ENCODE measurements around the gene TDRD9.

The TDRD9 gene

DNA sequence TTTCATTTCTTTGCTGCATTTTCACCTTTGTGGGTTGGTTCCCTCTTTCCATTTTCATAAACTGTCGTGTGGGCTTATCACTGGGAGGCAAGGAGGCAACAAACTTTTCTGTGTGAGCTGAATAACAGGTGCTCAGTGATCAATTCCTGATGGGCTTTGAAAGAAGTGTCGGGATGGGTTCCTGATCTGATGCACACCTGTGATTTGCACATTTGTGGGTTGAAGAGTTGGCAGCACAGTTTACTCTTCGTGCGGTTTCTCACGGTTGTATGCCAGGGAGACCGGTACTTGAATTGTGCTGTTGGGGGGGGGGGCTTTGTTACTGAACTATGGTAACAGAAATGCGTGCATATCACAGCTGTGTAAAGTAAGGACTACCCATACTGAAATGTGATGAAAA is 141.3 kb downstream of the TDRD9 start:
- DNase-seq (ENCODE audit: extremely low read depth, insufficient read length): no peak
- H3K4me3 ChIP-seq (replicated peaks; ENCODE audit: low read depth, low read length): no peak overlapping the region
- H3K27me3 ChIP-seq (replicated peaks; ENCODE audit: control insufficient read depth, insufficient read depth, low read length): no peaks in the 10 kb centered on the region
- H3K36me3 ChIP-seq (ENCODE audit: control insufficient read depth, insufficient read depth, low read length): no peaks in the 10 kb centered on the region
- TF ChIP-seq, protein P1, sequence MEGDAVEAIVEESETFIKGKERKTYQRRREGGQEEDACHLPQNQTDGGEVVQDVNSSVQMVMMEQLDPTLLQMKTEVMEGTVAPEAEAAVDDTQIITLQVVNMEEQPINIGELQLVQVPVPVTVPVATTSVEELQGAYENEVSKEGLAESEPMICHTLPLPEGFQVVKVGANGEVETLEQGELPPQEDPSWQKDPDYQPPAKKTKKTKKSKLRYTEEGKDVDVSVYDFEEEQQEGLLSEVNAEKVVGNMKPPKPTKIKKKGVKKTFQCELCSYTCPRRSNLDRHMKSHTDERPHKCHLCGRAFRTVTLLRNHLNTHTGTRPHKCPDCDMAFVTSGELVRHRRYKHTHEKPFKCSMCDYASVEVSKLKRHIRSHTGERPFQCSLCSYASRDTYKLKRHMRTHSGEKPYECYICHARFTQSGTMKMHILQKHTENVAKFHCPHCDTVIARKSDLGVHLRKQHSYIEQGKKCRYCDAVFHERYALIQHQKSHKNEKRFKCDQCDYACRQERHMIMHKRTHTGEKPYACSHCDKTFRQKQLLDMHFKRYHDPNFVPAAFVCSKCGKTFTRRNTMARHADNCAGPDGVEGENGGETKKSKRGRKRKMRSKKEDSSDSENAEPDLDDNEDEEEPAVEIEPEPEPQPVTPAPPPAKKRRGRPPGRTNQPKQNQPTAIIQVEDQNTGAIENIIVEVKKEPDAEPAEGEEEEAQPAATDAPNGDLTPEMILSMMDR (IDR thresholded peaks at IDR 0.05; ENCODE audit: insufficient read depth, low read length, poor library complexity, severe bottlenecking): no peak

DNA sequence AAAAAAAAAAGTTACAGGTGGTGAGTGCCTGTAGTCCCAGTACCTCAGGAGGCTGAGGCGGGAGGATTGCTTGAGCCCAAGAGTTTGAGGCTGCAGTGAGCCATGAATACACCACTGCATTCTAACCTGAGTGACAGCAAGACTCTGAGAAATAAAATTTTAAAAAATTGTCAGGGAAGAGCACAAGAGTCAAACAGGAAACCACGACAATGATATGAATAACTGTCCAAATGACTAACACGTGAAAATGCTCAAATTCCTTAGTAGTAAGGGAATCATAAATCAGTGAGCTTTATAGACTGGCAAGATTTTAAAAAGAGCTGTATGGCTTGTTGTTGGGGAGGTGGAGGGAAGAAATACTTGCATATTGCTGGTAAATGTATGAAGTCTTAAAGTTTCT is 144.3 kb downstream of the TDRD9 start:
- no peak for DNase-seq (ENCODE audit: extremely low read depth, insufficient read length)
- Histone ChIP-seq H3K4me3 (replicated peaks; ENCODE audit: low read depth, low read length) (no peak overlapping the region), H3K27me3 (replicated peaks; ENCODE audit: control insufficient read depth, insufficient read depth, low read length) (no peaks in the 10 kb centered on the region), H3K36me3 (ENCODE audit: control insufficient read depth, insufficient read depth, low read length) (no peaks in the 10 kb centered on the region)
- TF ChIP-seq, protein P1 (IDR thresholded peaks at IDR 0.05; ENCODE audit: insufficient read depth, low read length, poor library complexity, severe bottlenecking): no peak

DNA sequence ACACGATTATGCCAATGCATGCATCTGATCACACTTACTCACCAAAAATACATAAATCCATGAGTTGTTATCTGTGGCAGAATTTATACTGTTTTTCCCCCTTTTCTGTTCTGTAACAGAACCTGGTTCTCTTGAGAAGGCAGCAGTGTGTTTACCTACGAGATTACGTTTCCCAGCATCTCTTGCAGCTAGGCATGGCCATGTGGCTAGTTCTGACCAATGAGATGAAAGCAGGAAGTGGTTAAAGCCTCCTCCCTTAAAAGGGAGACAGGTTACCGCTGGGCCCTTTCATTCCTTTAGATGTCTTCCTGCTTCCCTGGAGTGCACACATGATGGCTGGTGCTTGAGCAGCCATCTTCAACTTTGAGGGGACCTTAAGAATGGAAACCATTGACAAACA is 145.5 kb downstream of the TDRD9 start:
- no peak overlapping the region for H3K4me3 ChIP-seq (replicated peaks; ENCODE audit: low read depth, low read length)
- no peak for DNase-seq (ENCODE audit: extremely low read depth, insufficient read length)
- TF ChIP-seq, protein P1 (IDR thresholded peaks at IDR 0.05; ENCODE audit: insufficient read depth, low read length, poor library complexity, severe bottlenecking): no peak
- no peaks in the 10 kb centered on the region for H3K27me3 ChIP-seq (replicated peaks; ENCODE audit: control insufficient read depth, insufficient read depth, low read length)
- no peaks in the 10 kb centered on the region for H3K36me3 ChIP-seq (ENCODE audit: control insufficient read depth, insufficient read depth, low read length)

DNA sequence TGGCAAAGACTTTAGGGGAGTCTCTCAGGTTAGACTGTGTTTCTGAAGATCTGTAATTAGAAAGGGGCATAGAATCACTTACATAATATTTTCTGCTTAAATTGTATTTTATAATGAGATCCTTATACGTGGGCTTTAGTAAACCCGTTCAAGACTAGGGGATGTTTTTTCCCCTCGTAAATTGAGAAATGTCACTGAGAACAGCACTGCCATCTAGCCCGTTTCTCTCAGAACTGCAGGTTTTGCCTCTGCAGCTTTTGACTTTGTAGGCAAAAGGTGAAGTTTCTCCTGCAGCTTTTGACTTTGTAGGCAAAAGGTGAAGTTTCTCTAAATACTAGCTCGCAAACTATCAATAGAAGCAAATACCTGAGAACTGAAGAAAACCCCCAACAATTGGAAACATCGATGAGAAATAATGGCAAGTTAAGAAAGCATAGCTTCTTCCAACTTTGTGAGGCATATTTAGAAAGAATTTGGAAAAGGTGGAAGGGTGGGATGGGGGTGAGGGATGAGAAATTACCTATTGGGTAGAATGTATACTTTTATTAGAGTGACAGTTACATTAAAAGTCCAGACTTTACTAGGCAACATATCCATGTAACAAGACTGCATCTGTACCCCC is 147.4 kb downstream of the TDRD9 start:
- Histone ChIP-seq H3K27me3 (replicated peaks; ENCODE audit: control insufficient read depth, insufficient read depth, low read length) (no peaks in the 10 kb centered on the region), H3K4me3 (replicated peaks; ENCODE audit: low read depth, low read length) (no peak overlapping the region), H3K36me3 (ENCODE audit: control insufficient read depth, insufficient read depth, low read length) (no peaks in the 10 kb centered on the region)
- TF ChIP-seq, protein P1 (IDR thresholded peaks at IDR 0.05; ENCODE audit: insufficient read depth, low read length, poor library complexity, severe bottlenecking): peak; percentile 49
- DNase-seq (ENCODE audit: extremely low read depth, insufficient read length): no peak

DNA sequence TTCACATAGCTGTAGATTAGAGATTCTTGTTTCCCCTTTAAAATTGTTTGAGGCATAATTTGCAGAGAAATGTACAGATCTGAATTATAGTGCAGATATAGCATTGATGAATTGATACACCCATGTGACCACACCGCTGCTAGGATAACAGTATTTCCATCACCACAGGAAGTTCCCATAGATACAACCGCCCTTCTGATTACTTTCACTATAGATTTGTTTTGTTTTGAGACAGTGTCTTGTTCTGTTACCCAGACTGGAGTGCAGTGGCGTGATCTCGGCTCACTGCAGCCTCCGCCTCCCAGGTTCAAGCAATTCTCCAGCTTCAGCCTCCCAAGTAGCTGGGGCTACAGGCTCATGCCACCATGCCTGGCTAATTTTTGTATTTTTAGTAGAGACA is 148.5 kb downstream of the TDRD9 start:
- no peak overlapping the region for H3K4me3 ChIP-seq (replicated peaks; ENCODE audit: low read depth, low read length)
- no peaks in the 10 kb centered on the region for H3K27me3 ChIP-seq (replicated peaks; ENCODE audit: control insufficient read depth, insufficient read depth, low read length)
- DNase-seq (ENCODE audit: extremely low read depth, insufficient read length): no peak
- H3K36me3 ChIP-seq (ENCODE audit: control insufficient read depth, insufficient read depth, low read length): no peaks in the 10 kb centered on the region
- TF ChIP-seq, protein P1 (IDR thresholded peaks at IDR 0.05; ENCODE audit: insufficient read depth, low read length, poor library complexity, severe bottlenecking): no peak

DNA sequence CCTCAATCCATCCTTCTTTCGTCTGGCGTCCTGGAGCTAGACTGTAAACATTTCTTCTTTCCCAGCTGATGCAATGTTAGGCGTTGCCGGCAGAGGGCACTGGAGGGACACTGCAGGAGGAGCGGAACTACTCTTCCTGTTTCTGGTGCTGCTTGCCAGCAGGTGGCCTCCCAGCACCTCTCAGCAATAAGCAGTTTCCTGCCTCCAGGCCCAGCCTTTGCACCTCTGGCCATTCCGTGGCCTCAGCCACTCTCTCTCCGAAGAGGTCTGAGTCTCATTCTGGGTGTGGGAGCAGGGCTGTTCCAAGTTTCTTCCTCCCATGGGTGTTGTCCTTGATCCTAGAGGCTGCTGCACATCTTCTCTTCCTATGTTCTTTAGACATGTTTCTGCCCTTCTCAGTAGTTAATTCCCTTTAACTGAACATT is 149.8 kb downstream of the TDRD9 start:
- no peaks in the 10 kb centered on the region for H3K36me3 ChIP-seq (ENCODE audit: control insufficient read depth, insufficient read depth, low read length)
- H3K4me3 ChIP-seq (replicated peaks; ENCODE audit: low read depth, low read length): no peak overlapping the region
- peak; percentile 54 for DNase-seq (ENCODE audit: extremely low read depth, insufficient read length)
- TF ChIP-seq, protein P1 (IDR thresholded peaks at IDR 0.05; ENCODE audit: insufficient read depth, low read length, poor library complexity, severe bottlenecking): peak; percentile 100
- no peaks in the 10 kb centered on the region for H3K27me3 ChIP-seq (replicated peaks; ENCODE audit: control insufficient read depth, insufficient read depth, low read length)

Data from GM06990 (cell line).